Endothelial cell of umbilical vein (primary cell): Measurements from ENCODE around the gene PIP5K1A. TPM values are rescaled to one million over a fixed set of nuclear protein-coding genes. Genes with fewer than 3 reads are reported as not detected.

ENCODE experiments used
- BruUV-seq: library from RNA; stranded (reverse); fragments of 400-500 nt; replicated peaks from 2 replicates; lab custom pipeline; 2021; lab: Mats Ljungman, UMichigan
- CTCF ChIA-PET: fragments of 300-600, 350-600 bp; sonication (Branson Sonifier 250); formaldehyde crosslinking; loops from one replicate; lab custom pipeline; 2021; ENCODE audit warnings: antibody characterized with exemption, inconsistent platforms; lab: Charles Lee
- POLR2A ChIA-PET: fragments of 300-600, 350-600 bp; sonication (Branson Sonifier 250); formaldehyde crosslinking; loops from one replicate; lab custom pipeline; 2021; ENCODE audit warnings: antibody characterized with exemption, inconsistent platforms; lab: Charles Lee
- DNase-seq: peaks from one replicate; pipeline ENCODE4 v3.0.0-alpha.2; 2011; ENCODE audit warnings: low read depth, low spot score
- FAIRE-seq: peaks from 2 replicates; lab custom pipeline; 2011; peaks lifted over from hg19 to GRCh38; lab: Jason Lieb, UNC
- H2AFZ ChIP-seq: 2 replicates; pipeline ENCODE4 v1.6.0; 2012; ENCODE audit warnings: low read depth, low read length, control low read depth, inconsistent platforms
- H3K27ac ChIP-seq: 2 replicates; pipeline ENCODE4 v1.5.1; 2011; ENCODE audit warnings: low read depth, mild to moderate bottlenecking, control low read depth, low read length, moderate library complexity; ENCODE audit not compliant: insufficient read depth
- H3K27me3 ChIP-seq, 2 experiments: 2 replicates each; pipeline versions ENCODE4 v1.6.0 to v1.6.1; 2011; ENCODE audit warnings: low read length in 2 of 2, mixed read lengths in 1 of 2; ENCODE audit not compliant: control insufficient read depth in 2 of 2, insufficient read depth in 2 of 2
- H3K36me3 ChIP-seq, 2 experiments: 2 replicates in 1 of 2; 3 replicates in 1 of 2; pipeline ENCODE4 v1.5.1; 2011; ENCODE audit warnings: low read length in 2 of 2, mild to moderate bottlenecking in 1 of 2, moderate library complexity in 1 of 2; ENCODE audit not compliant: control insufficient read depth in 2 of 2, insufficient read depth in 2 of 2; ENCODE audit errors: extremely low read depth in 1 of 2
- H3K4me1 ChIP-seq: 3 replicates; pipeline ENCODE4 v1.5.1; 2011; ENCODE audit warnings: mild to moderate bottlenecking, low read length; ENCODE audit not compliant: control insufficient read depth, insufficient read depth; ENCODE audit errors: extremely low read depth
- H3K4me2 ChIP-seq: 2 replicates; pipeline ENCODE4 v1.6.1; 2011; ENCODE audit warnings: low read length, control low read depth, mixed read lengths; ENCODE audit not compliant: insufficient read depth
- H3K4me3 ChIP-seq, 3 experiments: fragments of 200-600 bp in 1 of 3; sonication (generic), shearing (Covaris generic) in 1 of 3; replicated peaks in 1 of 3; 2 replicates each; pipeline ENCODE4 v1.5.1; 2011 to 2016; ENCODE audit warnings: control low read depth in 3 of 3, low read length in 3 of 3, mild to moderate bottlenecking in 2 of 3, inconsistent platforms in 1 of 3, low read depth in 1 of 3, moderate library complexity in 1 of 3; ENCODE audit not compliant: insufficient read depth in 1 of 3
- H3K79me2 ChIP-seq: 2 replicates; pipeline ENCODE4 v1.6.0; 2012; ENCODE audit warnings: low read length, inconsistent platforms; ENCODE audit not compliant: control insufficient read depth, insufficient read depth
- H3K9ac ChIP-seq: replicated peaks from 2 replicates; pipeline ENCODE3; 2011; ENCODE audit warnings: low read length, control low read depth; ENCODE audit not compliant: insufficient read depth; ENCODE audit errors: extremely low read depth
- H3K9me1 ChIP-seq: replicated peaks from 3 replicates; pipeline ENCODE4 v1.6.0; 2011; ENCODE audit warnings: mild to moderate bottlenecking, low read length; ENCODE audit not compliant: control insufficient read depth, insufficient read depth; ENCODE audit errors: extremely low read depth
- H3K9me3 ChIP-seq: replicated peaks from 2 replicates; pipeline ENCODE4 v1.5.1; 2012; ENCODE audit warnings: low read length, inconsistent platforms; ENCODE audit not compliant: control insufficient read depth, insufficient read depth
- H4K20me1 ChIP-seq: replicated peaks from 2 replicates; pipeline ENCODE3; 2011; ENCODE audit warnings: mild to moderate bottlenecking, low read length; ENCODE audit not compliant: control insufficient read depth, insufficient read depth; ENCODE audit errors: extremely low read depth
- EZH2 ChIP-seq: IDR thresholded peaks from 2 replicates; pipeline ENCODE4 v1.6.1; 2012; ENCODE audit warnings: borderline replicate concordance, low read depth, mild to moderate bottlenecking, moderate library complexity, low read length, inconsistent platforms; ENCODE audit not compliant: severe bottlenecking
- FOS ChIP-seq: IDR thresholded peaks from 2 replicates; pipeline ENCODE4 v1.6.1; 2011; ENCODE audit warnings: mild to moderate bottlenecking, low read length, moderate library complexity, borderline replicate concordance; ENCODE audit not compliant: insufficient read depth
- GATA2 ChIP-seq: IDR thresholded peaks from 2 replicates; pipeline ENCODE4 v1.7.0; 2011; ENCODE audit warnings: low read depth, mild to moderate bottlenecking, moderate library complexity, mixed read lengths, low read length; ENCODE audit not compliant: insufficient read length, insufficient read depth
- JUN ChIP-seq: IDR thresholded peaks from 2 replicates; pipeline ENCODE4 v1.6.1; 2011; ENCODE audit warnings: borderline replicate concordance, low read depth; ENCODE audit not compliant: insufficient read length, insufficient read depth
- MYC ChIP-seq: IDR thresholded peaks from one replicate; pipeline ENCODE4 v1.6.1; 2011; ENCODE audit warnings: mild to moderate bottlenecking, low read depth, low read length
- POLR2A ChIP-seq: IDR thresholded peaks from 2 replicates; pipeline ENCODE4 v1.6.1; 2012; ENCODE audit warnings: low read depth, mild to moderate bottlenecking, control low read depth, low read length
- POLR2AphosphoS5 ChIP-seq: IDR thresholded peaks from 2 replicates; pipeline ENCODE4 v1.6.1; 2012; ENCODE audit warnings: low read depth, mild to moderate bottlenecking, control low read depth, low read length, moderate library complexity; ENCODE audit not compliant: insufficient read depth
- dilution Hi-C: fragments of 300-500 bp; cut with MboI; formaldehyde crosslinking; loops from one replicate; pipeline ENCODE4 v1.15.0; 2019; ENCODE audit warnings: low sequenced_read_pairs; ENCODE audit not compliant: extremely low pct_ligation_motif_present
- intact Hi-C: fragments of 100-400 bp; cut with micrococcal nuclease; formaldehyde crosslinking; loops from one replicate; pipeline ENCODE4 v1.10.0; 2022
- polyA plus RNA-seq, 4 experiments: library from polyadenylated mRNA; depleted of rRNA in 3 of 4; stranded (reverse) in 3 of 4; unstranded in 1 of 4; fragments of >200 nt; gene quantifications; 2 replicates each; pipeline versions ENCODE4 v1.2.1 to v1.2.3, GENCODE V29; 2011 to 2012; ENCODE audit warnings: missing spikeins in 1 of 4
- total RNA-seq: library from RNA; stranded (reverse); gene quantifications from 2 replicates; pipeline ENCODE4 v1.2.3, GENCODE V29; 2021
- TF ChIP-seq, protein P1 (sequence below), 2 donors: IDR thresholded peaks; 1 replicate in 1 of 2; 2 replicates in 1 of 2; pipeline ENCODE4 v1.5.1; 2011; ENCODE audit warnings: low read length in 2 of 2, mild to moderate bottlenecking in 2 of 2, moderate library complexity in 2 of 2, control low read depth in 1 of 2, inconsistent platforms in 1 of 2, low read depth in 1 of 2; ENCODE audit not compliant: insufficient read depth in 1 of 2; ENCODE audit errors: extremely low read depth in 1 of 2
- TF ChIP-seq, protein P2 (sequence below): IDR thresholded peaks from 2 replicates; pipeline ENCODE4 v1.6.1; 2011; ENCODE audit not compliant: insufficient read depth, insufficient read length

Gene PIP5K1A
- total and polyA plus RNA-seq, 2 donors (not counting 3 experiments of a cell fraction or from before 2014, with no cell fraction given), result 72.1 to 79.3 TPM

DNA sequence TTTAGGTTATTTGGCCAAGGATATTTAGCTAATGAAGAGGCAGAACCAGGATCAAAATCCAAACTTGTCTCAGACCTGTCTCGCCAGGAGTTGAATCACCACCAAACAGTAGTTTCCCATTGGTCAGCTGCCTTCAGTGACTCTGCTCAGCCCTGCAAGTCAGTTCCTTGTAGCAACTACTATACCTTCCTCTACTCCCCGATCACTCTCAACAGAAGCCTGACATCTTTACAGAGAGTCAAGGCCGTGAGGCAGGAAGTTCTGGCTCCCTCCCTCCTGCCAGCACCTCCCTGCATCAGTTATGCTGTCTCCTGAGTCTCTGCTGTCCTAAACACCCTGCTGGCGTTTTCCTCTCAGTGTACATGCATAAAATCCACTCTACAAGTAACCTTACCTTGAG is 69.4 kb downstream of the PIP5K1A start:
- BruUV-seq, result no TSS peak
- intact Hi-C loops, result no loop called here
- Histone ChIP-seq H3K9me3 (no peaks in the 10 kb centered on the region), H3K27me3 (no peaks in the 10 kb centered on the region), H4K20me1 (no peaks in the 10 kb centered on the region), H2AFZ (no peak overlapping the region), H3K9me1 (no peaks in the 10 kb centered on the region), H3K27ac (no peak overlapping the region), H3K4me1 (no peaks in the 10 kb centered on the region), H3K79me2 (no peaks in the 10 kb centered on the region), H3K9ac (no peak overlapping the region), H3K4me2 (no peak overlapping the region), H3K36me3 (peaks cover 12 to 36% of the 10 kb centered on the region in 2 experiments), H3K4me3 (no peak overlapping the region)
- CTCF ChIA-PET, result interaction anchor here (1.6 kb wide), 1 partner anchor 14 kb away, joined by 4 read pairs; no protein-coding TSS in a partner anchor
- POLR2A ChIA-PET, result interaction anchor here (0.5 kb wide), 1 partner anchor 198 kb away, joined by 4 read pairs; no protein-coding TSS in a partner anchor
- dilution Hi-C loops, result no loop called here
- TF ChIP-seq, protein P1, sequence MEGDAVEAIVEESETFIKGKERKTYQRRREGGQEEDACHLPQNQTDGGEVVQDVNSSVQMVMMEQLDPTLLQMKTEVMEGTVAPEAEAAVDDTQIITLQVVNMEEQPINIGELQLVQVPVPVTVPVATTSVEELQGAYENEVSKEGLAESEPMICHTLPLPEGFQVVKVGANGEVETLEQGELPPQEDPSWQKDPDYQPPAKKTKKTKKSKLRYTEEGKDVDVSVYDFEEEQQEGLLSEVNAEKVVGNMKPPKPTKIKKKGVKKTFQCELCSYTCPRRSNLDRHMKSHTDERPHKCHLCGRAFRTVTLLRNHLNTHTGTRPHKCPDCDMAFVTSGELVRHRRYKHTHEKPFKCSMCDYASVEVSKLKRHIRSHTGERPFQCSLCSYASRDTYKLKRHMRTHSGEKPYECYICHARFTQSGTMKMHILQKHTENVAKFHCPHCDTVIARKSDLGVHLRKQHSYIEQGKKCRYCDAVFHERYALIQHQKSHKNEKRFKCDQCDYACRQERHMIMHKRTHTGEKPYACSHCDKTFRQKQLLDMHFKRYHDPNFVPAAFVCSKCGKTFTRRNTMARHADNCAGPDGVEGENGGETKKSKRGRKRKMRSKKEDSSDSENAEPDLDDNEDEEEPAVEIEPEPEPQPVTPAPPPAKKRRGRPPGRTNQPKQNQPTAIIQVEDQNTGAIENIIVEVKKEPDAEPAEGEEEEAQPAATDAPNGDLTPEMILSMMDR (IDR thresholded peaks at IDR 0.05; ENCODE audit: extremely low read depth in 1 of 2, insufficient read depth in 1 of 2, low read depth in 1 of 2, low read length in 2 of 2), result no peak
- TF ChIP-seq FOS (no peak), EZH2 (no peak)
- no peak for DNase-seq
- no peak for FAIRE-seq

DNA sequence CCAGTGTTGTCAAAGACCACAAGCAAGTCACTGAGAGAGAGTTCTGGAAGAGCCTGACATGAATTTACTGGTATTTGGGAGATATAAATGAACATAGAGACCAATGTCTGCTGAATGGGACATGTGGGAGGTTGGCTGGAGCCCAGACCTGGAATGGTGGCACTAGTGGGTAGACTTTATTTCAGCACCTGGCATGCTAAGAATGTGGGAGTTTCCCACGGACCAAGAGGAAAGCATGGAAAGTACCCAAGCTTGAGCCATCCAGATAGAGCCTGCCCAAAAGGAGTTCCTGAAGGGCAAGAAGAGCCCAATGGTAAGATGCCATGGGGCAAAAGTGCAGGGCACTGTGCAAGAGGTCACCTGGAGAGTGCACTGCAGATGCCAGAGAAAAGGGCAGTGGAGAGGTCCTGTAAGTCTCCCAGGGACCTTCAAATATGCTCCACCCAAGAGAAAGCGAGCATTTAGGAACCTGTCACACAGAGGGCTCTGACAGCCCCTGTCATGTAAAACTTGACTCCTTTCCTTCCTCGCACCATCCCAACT is 75.6 kb downstream of the PIP5K1A start:
- DNase-seq, result no peak
- no peak for TF ChIP-seq GATA2
- TF ChIP-seq MYC, result no peak
- TF ChIP-seq, protein P1 (IDR thresholded peaks at IDR 0.05; ENCODE audit: extremely low read depth in 1 of 2, insufficient read depth in 1 of 2, low read depth in 1 of 2, low read length in 2 of 2), result no peak
- TF ChIP-seq, protein P2, sequence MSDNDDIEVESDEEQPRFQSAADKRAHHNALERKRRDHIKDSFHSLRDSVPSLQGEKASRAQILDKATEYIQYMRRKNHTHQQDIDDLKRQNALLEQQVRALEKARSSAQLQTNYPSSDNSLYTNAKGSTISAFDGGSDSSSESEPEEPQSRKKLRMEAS, result no peak
- TF ChIP-seq POLR2AphosphoS5, result no peak
- no peak for TF ChIP-seq JUN
- TF ChIP-seq FOS, result no peak
- TF ChIP-seq POLR2A, result no peak
- no peak for TF ChIP-seq EZH2
- H3K4me2 ChIP-seq, result no peak overlapping the region
- no peaks in the 10 kb centered on the region for H3K79me2 ChIP-seq
- H3K4me1 ChIP-seq, result no peaks in the 10 kb centered on the region
- H4K20me1 ChIP-seq, result no peaks in the 10 kb centered on the region
- intact Hi-C loops (no loop called here), dilution Hi-C loops (no loop called here)
- FAIRE-seq, result no peak
- no peak overlapping the region for H2AFZ ChIP-seq
- ChIA-PET POLR2A (no interaction called here), CTCF (interaction anchor here (1.0 kb wide), 1 partner anchor 174 kb away, joined by 3 read pairs; no protein-coding TSS in a partner anchor)
- H3K27me3 ChIP-seq, result peaks cover 2 to 5% of the 10 kb centered on the region in 2 experiments
- no peak overlapping the region for H3K9ac ChIP-seq
- H3K27ac ChIP-seq, result no peak overlapping the region
- no TSS peak for BruUV-seq
- no peaks in the 10 kb centered on the region for H3K9me3 ChIP-seq
- no peak overlapping the region for H3K4me3 ChIP-seq
- H3K36me3 ChIP-seq, result no peaks in the 10 kb centered on the region
- no peaks in the 10 kb centered on the region for H3K9me1 ChIP-seq
